ENCODE data around the gene TSHR.

Gene TSHR

DNA sequence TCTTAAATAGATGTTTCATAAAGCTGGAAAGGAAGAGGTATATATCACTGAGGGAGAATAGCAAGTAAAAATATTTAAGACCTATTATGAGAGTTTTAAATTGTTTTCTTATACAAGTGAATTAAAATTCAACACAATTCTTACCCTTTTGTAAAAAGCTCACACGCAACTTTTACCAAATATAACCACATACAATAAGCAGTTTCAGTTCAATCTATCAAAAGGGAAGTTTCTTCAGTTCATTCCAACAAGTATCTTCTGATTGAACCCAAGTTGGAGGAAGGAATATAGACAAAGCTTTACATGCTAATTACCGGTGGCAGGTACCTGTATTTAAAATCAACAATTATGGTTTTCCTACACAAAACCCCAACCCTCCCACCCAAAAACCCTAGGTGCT lies 224.2 kb downstream of the TSHR start:
- DNase-seq (ENCODE audit: low read depth), result no peak

DNA sequence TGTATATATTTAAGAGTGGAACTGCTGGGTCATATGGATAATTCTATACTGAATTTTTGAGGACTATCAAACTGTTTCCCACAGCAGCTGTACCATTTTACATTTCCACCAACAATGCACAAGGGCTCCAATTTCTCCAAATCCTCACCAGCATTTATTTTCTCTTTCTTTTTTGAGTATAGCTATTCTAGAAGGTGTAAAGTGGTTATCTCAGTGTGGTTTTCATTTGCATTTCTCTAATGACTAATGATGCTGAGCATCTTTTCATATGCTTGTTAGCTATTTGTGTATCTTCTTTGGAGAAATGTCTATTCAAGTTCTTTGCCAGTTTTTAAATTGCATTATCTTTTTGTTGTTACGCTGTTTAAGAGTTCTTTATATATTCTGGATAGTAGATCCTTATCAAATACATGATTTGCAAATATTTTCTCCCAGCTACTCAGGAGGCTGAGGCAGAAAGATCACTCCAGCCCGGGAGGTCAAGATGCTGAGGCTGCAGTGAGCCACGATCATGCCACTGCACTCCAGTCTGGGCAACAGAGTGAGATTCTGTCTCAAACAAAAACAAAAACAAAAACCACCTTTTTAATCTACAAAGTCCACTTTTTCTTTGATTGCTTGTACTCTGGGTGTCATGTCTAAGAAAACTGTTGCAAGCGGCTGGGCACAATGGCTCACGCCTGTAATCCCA lies 232.6 kb downstream of the TSHR start:
- DNase-seq (ENCODE audit: low read depth), result no peak

- no peak for DNase-seq (ENCODE audit: low read depth)
Observed at GRCh38 chr14:81192594-81192993, 237.2 kb downstream of the TSHR start.

- DNase-seq (ENCODE audit: low read depth), result no peak
Observed at GRCh38 chr14:81193924-81194633, 238.7 kb downstream of the TSHR start.

Data from stimulated activated CD8-positive, alpha-beta memory T cell treated with anti-CD3 and anti-CD28 coated beads, Interleukin-4, amount 100 ng/mL, for 24 hours (primary cell).